Ishikawa (cell line): ENCODE results near the gene OR10A4.

ENCODE experiments used
- CEBPB ChIP-seq: IDR thresholded peaks from 2 replicates; pipeline ENCODE4 v1.6.1; 2012
- EGR1 ChIP-seq: IDR thresholded peaks from 2 replicates; pipeline ENCODE4 v1.6.1; 2012
- RAD21 ChIP-seq: IDR thresholded peaks from 2 replicates; pipeline ENCODE4 v1.6.1; 2012; ENCODE audit warnings: low read depth
- TAF1 ChIP-seq: IDR thresholded peaks from 2 replicates; pipeline ENCODE4 v1.6.1; 2012; ENCODE audit warnings: low read depth, mild to moderate bottlenecking
- TCF12 ChIP-seq: IDR thresholded peaks from 2 replicates; pipeline ENCODE4 v1.6.1; 2012; ENCODE audit warnings: low read depth
- YY1 ChIP-seq: IDR thresholded peaks from 2 replicates; pipeline ENCODE4 v1.6.1; 2012; ENCODE audit warnings: low read depth
- TF ChIP-seq, protein P1 (sequence below): IDR thresholded peaks from 2 replicates; pipeline ENCODE4 v1.6.1; 2012

DNA sequence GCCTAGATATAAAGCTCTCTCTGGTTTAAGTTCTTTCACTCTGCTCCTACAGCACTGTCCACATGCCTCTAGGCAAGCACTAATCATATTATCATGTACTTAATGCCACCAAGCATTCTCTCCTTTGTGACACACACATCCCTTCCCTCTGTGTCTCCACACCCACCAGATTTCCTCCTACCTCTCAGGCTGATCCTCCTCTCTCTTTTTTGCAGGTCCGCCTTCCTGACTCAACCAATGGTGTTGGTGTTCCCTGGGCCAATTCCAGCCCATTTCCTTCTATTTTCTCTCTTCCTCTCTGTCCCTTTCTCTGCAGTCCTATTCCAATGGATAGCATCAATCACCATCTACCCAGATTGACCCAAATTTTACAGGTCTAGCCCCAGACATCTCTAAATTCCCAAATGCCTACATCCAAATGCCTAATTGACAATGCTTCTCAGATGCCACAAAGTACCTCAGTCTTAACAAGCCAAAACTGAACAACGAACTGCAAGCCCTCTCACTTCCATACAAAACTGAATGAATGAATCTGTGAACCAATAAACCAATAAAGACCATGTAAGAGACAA, 49.3 kb downstream of the OR10A4 start:
- TF ChIP-seq CEBPB (no peak), YY1 (no peak), TCF12 (no peak), EGR1 (no peak), TAF1 (no peak), RAD21 (no peak)
- TF ChIP-seq, protein P1, sequence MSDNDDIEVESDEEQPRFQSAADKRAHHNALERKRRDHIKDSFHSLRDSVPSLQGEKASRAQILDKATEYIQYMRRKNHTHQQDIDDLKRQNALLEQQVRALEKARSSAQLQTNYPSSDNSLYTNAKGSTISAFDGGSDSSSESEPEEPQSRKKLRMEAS, result no peak
